ENCODE results near the gene CHTF18. TPM values are rescaled to one million over a fixed set of nuclear protein-coding genes. Genes with fewer than 3 reads are reported as not detected.

Gene CHTF18
- total RNA-seq, 2 donors from 2014 or later, result 98.7 to 116 TPM

- DNase-seq (ENCODE audit: low spot score in 2 of 2) (no peak), ATAC-seq (no peak)
- H3K9me3 Mint-ChIP-seq, result peaks cover 0 to 6% of the 10 kb centered on the region in 2 donors
- H3K36me3 Mint-ChIP-seq, result peaks cover 5 to 12% of the 10 kb centered on the region in 2 donors
- H3K27ac Mint-ChIP-seq, result no peak overlapping the region
Measured at GRCh38 chr16:838741-839140, 50.3 kb downstream of the CHTF18 start.

GRCh38 chr16:839643-840408 lies 51.4 kb downstream of the CHTF18 start:
- no peak for DNase-seq (ENCODE audit: low spot score in 2 of 2)
- ATAC-seq, result no peak
- Mint-ChIP-seq H3K27ac (no peak overlapping the region), H3K36me3 (peaks cover 5 to 12% of the 10 kb centered on the region in 2 donors), H3K9me3 (peaks cover 0 to 6% of the 10 kb centered on the region in 2 donors)

GRCh38 chr16:840561-841454 lies 52.4 kb downstream of the CHTF18 start:
- Mint-ChIP-seq H3K9me3 (peaks cover 0 to 6% of the 10 kb centered on the region in 2 donors), H3K36me3 (peaks cover 1 to 8% of the 10 kb centered on the region in 2 donors), H3K27ac (no peak overlapping the region)
- no peak for DNase-seq (ENCODE audit: low spot score in 2 of 2)
- ATAC-seq, result no peak

- DNase-seq (ENCODE audit: low spot score in 2 of 2) (no peak), ATAC-seq (no peak)
- H3K27ac Mint-ChIP-seq, result no peak overlapping the region
- H3K9me3 Mint-ChIP-seq, result peaks cover 0 to 1% of the 10 kb centered on the region in 2 donors
- H3K36me3 Mint-ChIP-seq, result peaks cover 0 to 2% of the 10 kb centered on the region in 2 donors
Measured at GRCh38 chr16:841455-842060, 53.1 kb downstream of the CHTF18 start.

- no peaks in the 10 kb centered on the region for H3K36me3 Mint-ChIP-seq
- ATAC-seq (no peak), DNase-seq (ENCODE audit: low spot score in 2 of 2) (no peak)
- no peaks in the 10 kb centered on the region for H3K9me3 Mint-ChIP-seq
- H3K27ac Mint-ChIP-seq, result no peak overlapping the region
Measured at GRCh38 chr16:842061-842476, 53.6 kb downstream of the CHTF18 start.

GRCh38 chr16:842711-843560 lies 54.5 kb downstream of the CHTF18 start:
- Mint-ChIP-seq H3K36me3 (no peaks in the 10 kb centered on the region), H3K9me3 (no peaks in the 10 kb centered on the region), H3K27ac (no peak overlapping the region)
- DNase-seq (ENCODE audit: low spot score in 2 of 2) (no peak), ATAC-seq (no peak)

- no peak overlapping the region for H3K27ac Mint-ChIP-seq
Measured at GRCh38 chr16:843771-844170, 55.4 kb downstream of the CHTF18 start.

GRCh38 chr16:844638-845350 lies 56.4 kb downstream of the CHTF18 start:
- no peak for ATAC-seq
- Mint-ChIP-seq H3K9me3 (peaks cover 0 to under 1% of the 10 kb centered on the region in 2 donors), H3K27ac (peak overlapping the region; percentile 18 to 60), H3K36me3 (peaks cover 0 to under 1% of the 10 kb centered on the region in 2 donors)
- DNase-seq (ENCODE audit: low spot score in 2 of 2), result no peak

More at GRCh38 chr16:843771-844170, 55.4 kb downstream of the CHTF18 start:
- no peaks in the 10 kb centered on the region for H3K36me3 Mint-ChIP-seq
- DNase-seq (ENCODE audit: low spot score in 2 of 2) (no peak), ATAC-seq (no peak)
- no peaks in the 10 kb centered on the region for H3K9me3 Mint-ChIP-seq

GRCh38 chr16:845351-845745 lies 56.9 kb downstream of the CHTF18 start:
- ATAC-seq, result no peak
- DNase-seq (ENCODE audit: low spot score in 2 of 2), result no peak
- peaks cover 0 to 6% of the 10 kb centered on the region in 2 donors for H3K9me3 Mint-ChIP-seq

GRCh38 chr16:847151-847550 lies 58.7 kb downstream of the CHTF18 start:
- Mint-ChIP-seq H3K27ac (no peak overlapping the region), H3K9me3 (peaks cover 0 to 12% of the 10 kb centered on the region in 2 donors), H3K36me3 (peaks cover 0 to 10% of the 10 kb centered on the region in 2 donors)
- ATAC-seq, result no peak
- no peak for DNase-seq (ENCODE audit: low spot score in 2 of 2)

More at GRCh38 chr16:845351-845745, 56.9 kb downstream of the CHTF18 start:
- Mint-ChIP-seq H3K27ac (peak overlapping the region in 1 of 2 donors; percentile 18), H3K36me3 (peaks cover 0 to 6% of the 10 kb centered on the region in 2 donors)

Other genes starting within 250 kb of the CHTF18 start
- gene PRR35, start 228.2 kb upstream of the CHTF18 start, total RNA-seq, result not detected
- 1 to 10 TPM in 1 of 2 donors, under 1 TPM in 1; 0.59 to 1.8 TPM for gene NHLRC4, start 221.6 kb upstream of the CHTF18 start, total RNA-seq
- 10 to 100 TPM; 21.9 to 24.2 TPM for gene PIGQ, start 218.7 kb upstream of the CHTF18 start, total RNA-seq
- gene RAB40C, start 198.6 kb upstream of the CHTF18 start, total RNA-seq, result 10 to 100 TPM; 12.1 to 13.0 TPM
- gene WFIKKN1, start 157.6 kb upstream of the CHTF18 start, total RNA-seq, result under 1 TPM; 0.33 to 0.71 TPM
- gene METTL26, start 152.3 kb upstream of the CHTF18 start, total RNA-seq, result 100 to 1,000 TPM in 1 of 2 donors, 10 to 100 TPM in 1; 47.2 to 120 TPM
- 10 to 100 TPM; 33.7 to 52.0 TPM for gene MCRIP2, start 146.8 kb upstream of the CHTF18 start, total RNA-seq
- 100 to 1,000 TPM in 1 of 2 donors, 10 to 100 TPM in 1; 36.1 to 101 TPM for gene WDR90, start 139.3 kb upstream of the CHTF18 start, total RNA-seq
- gene RHOT2, start 120.5 kb upstream of the CHTF18 start, total RNA-seq, result 100 to 1,000 TPM; 112 to 118 TPM
- 1 to 10 TPM; 1.3 to 4.6 TPM for gene RHBDL1, start 112.9 kb upstream of the CHTF18 start, total RNA-seq
- 10 to 100 TPM; 61.2 to 69.9 TPM for gene STUB1, start 108.2 kb upstream of the CHTF18 start, total RNA-seq
- 10 to 100 TPM; 11.0 to 24.7 TPM for gene JMJD8, start 104.3 kb upstream of the CHTF18 start, total RNA-seq
- gene WDR24, start 98.2 kb upstream of the CHTF18 start, total RNA-seq, result 10 to 100 TPM; 16.0 to 19.1 TPM
- 10 to 100 TPM in 1 of 2 donors, 1 to 10 TPM in 1; 2.8 to 16.4 TPM for gene FBXL16, start 82.8 kb upstream of the CHTF18 start, total RNA-seq
- 10 to 100 TPM; 10.1 to 14.7 TPM for gene METRN, start 73.5 kb upstream of the CHTF18 start, total RNA-seq
- 10 to 100 TPM; 17.6 to 22.6 TPM for gene ANTKMT, start 67.5 kb upstream of the CHTF18 start, total RNA-seq
- 10 to 100 TPM in 1 of 2 donors, 1 to 10 TPM in 1; 6.2 to 10.7 TPM for gene CCDC78, start 62.2 kb upstream of the CHTF18 start, total RNA-seq
- 10 to 100 TPM; 22.2 to 24.5 TPM for gene HAGHL, start 61.5 kb upstream of the CHTF18 start, total RNA-seq
- gene CIAO3, start 47.6 kb upstream of the CHTF18 start, total RNA-seq, result 100 to 1,000 TPM in 1 of 2 donors, 10 to 100 TPM in 1; 41.7 to 122 TPM
- gene MSLN, start 27.9 kb upstream of the CHTF18 start, total RNA-seq, result not detected
- 10 to 100 TPM; 11.2 to 27.1 TPM for gene RPUSD1, start 239 bp upstream of the CHTF18 start, total RNA-seq
- gene GNG13, start 12.1 kb downstream of the CHTF18 start, total RNA-seq, result not detected
- 10 to 100 TPM; 13.0 to 19.1 TPM for gene LMF1, start 182.4 kb downstream of the CHTF18 start, total RNA-seq
- gene SOX8, start 193.2 kb downstream of the CHTF18 start, total RNA-seq, result 1 to 10 TPM in 1 of 2 donors, under 1 TPM in 1; 0.43 to 5.9 TPM